ENCODE data around the gene PCID2. TPM values are rescaled to one million over a fixed set of nuclear protein-coding genes. Genes with fewer than 3 reads are reported as not detected.

Gene PCID2
- total and polyA plus RNA-seq, 2 of the 13 experiments (the other 11 are each of a cell fraction or from before 2014, with no cell fraction given), result 65.0 to 111 TPM

GRCh38 chr13:113138792-113139551, 69.5 kb downstream of the PCID2 start (continued):
- TF ChIP-seq, protein P1, sequence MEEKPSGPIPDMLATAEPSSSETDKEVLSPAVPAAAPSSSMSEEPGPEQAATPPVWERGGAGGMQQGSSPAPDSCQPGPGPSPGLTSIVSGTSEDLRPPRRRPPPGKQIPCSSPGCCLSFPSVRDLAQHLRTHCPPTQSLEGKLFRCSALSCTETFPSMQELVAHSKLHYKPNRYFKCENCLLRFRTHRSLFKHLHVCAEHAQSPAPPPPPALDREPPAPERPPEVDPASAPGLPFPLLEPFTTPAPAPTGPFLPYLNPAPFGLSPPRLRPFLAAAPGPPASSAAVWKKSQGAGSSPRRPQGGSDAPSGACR (CRISPR knock-in tag; IDR thresholded peaks at IDR 0.05), result peak; percentile 88
- TF ChIP-seq ZNF136 (CRISPR knock-in tag; IDR thresholded peaks at IDR 0.05; ENCODE audit: low read depth) (no peak), HINFP (CRISPR knock-in tag; IDR thresholded peaks at IDR 0.05; ENCODE audit: low read depth) (peak; percentile 87), IRX3 (CRISPR knock-in tag; IDR thresholded peaks at IDR 0.05; ENCODE audit: borderline replicate concordance, low read depth) (no peak), ZNF609 (CRISPR knock-in tag; IDR thresholded peaks at IDR 0.05; ENCODE audit: borderline replicate concordance) (peak; percentile 97), KMT2A (CRISPR knock-in tag; IDR thresholded peaks at IDR 0.05) (peak; percentile 63; the same call in 1 of the 2 replicates), ZNF552 (CRISPR knock-in tag; IDR thresholded peaks at IDR 0.05; ENCODE audit: borderline replicate concordance) (peak; percentile 64; the same call in 1 of the 2 replicates), GABPB1 (CRISPR knock-in tag; IDR thresholded peaks at IDR 0.05) (peak; percentile 82), U2AF1 (optimal IDR thresholded peaks at IDR 0.05; ENCODE audit: low read depth, low read length) (no peak), LCORL (IDR thresholded peaks at IDR 0.05) (no peak), LCORL (CRISPR knock-in tag; IDR thresholded peaks at IDR 0.05) (peak; percentile 91), HOXA3 (CRISPR knock-in tag; IDR thresholded peaks at IDR 0.05) (peak; percentile 94), SPEN (CRISPR knock-in tag; IDR thresholded peaks at IDR 0.05; ENCODE audit: low read depth) (peak; percentile 78), ZNF576 (CRISPR knock-in tag; IDR thresholded peaks at IDR 0.05) (no peak), ZNF224 (CRISPR knock-in tag; IDR thresholded peaks at IDR 0.05) (no peak), MED1 (CRISPR knock-in tag; IDR thresholded peaks at IDR 0.05) (peak; percentile 99), ZNF44 (CRISPR knock-in tag; IDR thresholded peaks at IDR 0.05) (no peak), ZNF782 (CRISPR knock-in tag; IDR thresholded peaks at IDR 0.05; ENCODE audit: borderline replicate concordance) (no peak), ZNF784 (CRISPR knock-in tag; IDR thresholded peaks at IDR 0.05; ENCODE audit: borderline replicate concordance) (peak; percentile 75; the same call in 1 of the 2 replicates)
- TF ChIP-seq, protein P2, sequence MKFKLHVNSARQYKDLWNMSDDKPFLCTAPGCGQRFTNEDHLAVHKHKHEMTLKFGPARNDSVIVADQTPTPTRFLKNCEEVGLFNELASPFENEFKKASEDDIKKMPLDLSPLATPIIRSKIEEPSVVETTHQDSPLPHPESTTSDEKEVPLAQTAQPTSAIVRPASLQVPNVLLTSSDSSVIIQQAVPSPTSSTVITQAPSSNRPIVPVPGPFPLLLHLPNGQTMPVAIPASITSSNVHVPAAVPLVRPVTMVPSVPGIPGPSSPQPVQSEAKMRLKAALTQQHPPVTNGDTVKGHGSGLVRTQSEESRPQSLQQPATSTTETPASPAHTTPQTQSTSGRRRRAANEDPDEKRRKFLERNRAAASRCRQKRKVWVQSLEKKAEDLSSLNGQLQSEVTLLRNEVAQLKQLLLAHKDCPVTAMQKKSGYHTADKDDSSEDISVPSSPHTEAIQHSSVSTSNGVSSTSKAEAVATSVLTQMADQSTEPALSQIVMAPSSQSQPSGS (CRISPR knock-in tag; IDR thresholded peaks at IDR 0.05), result peak; percentile 60; the same call in 1 of the 2 replicates

All from HepG2 (cell line).